T-cell (primary cell): ENCODE data around the gene CCDC85B. TPM values are rescaled to one million over a fixed set of nuclear protein-coding genes. Genes with fewer than 3 reads are reported as not detected.

Experiments used
- ATAC-seq, 4 experiments: fragments of 200-7000 bp in 3 of 4; fragments of 150-1000 bp in 1 of 4; cut with Tn5 transposase; replicated peaks in 1 of 4; 1 replicate in 3 of 4; 2 replicates in 1 of 4; pipeline ENCODE4 v1.10.0; 2021; ENCODE audit warnings: moderate library complexity in 3 of 4, mild to moderate bottlenecking in 2 of 4, moderate number of reproducible peaks in 1 of 4
- CTCF ChIA-PET, 2 donors: fragments of 300-600 bp; sonication (Branson Sonifier 250); formaldehyde crosslinking; loops; one replicate each; lab custom pipeline; 2022; ENCODE audit warnings: antibody characterized with exemption in 2 of 2; lab: Charles Lee
- POLR2A ChIA-PET, 2 donors: fragments of 300-600 bp; sonication (Branson Sonifier 250); formaldehyde crosslinking; loops; one replicate each; lab custom pipeline; 2022; ENCODE audit warnings: antibody characterized with exemption in 2 of 2; lab: Charles Lee
- DNase-seq, 35 experiments: peaks; one replicate each; pipeline versions ENCODE4 v3.0.0 to v3.0.0-alpha.2; 2013 to 2023
- H3K27ac ChIP-seq: one replicate; pipeline ENCODE4 v1.5.1; 2013; ENCODE audit warnings: low read length
- H3K27me3 ChIP-seq, 2 experiments: replicated peaks in 1 of 2; 1 replicate in 1 of 2; 2 replicates in 1 of 2; pipeline versions ENCODE4 v1.6.1 to v1.7.0; 2013; ENCODE audit warnings: low read length in 1 of 2, mixed read lengths in 1 of 2; ENCODE audit not compliant: control insufficient read depth in 2 of 2, insufficient read depth in 2 of 2; ENCODE audit errors: extremely low read depth in 1 of 2
- H3K36me3 ChIP-seq, 2 donors: 1 replicate in 1 of 2; 2 replicates in 1 of 2; pipeline versions ENCODE4 v1.6.1 to v1.7.0; 2013; ENCODE audit warnings: low read length in 1 of 2; ENCODE audit not compliant: control insufficient read depth in 2 of 2, insufficient read depth in 1 of 2; ENCODE audit errors: extremely low read depth in 1 of 2
- H3K4me1 ChIP-seq, 2 experiments: 1 replicate in 1 of 2; 2 replicates in 1 of 2; pipeline versions ENCODE4 v1.6.1 to v1.7.0; 2013; ENCODE audit warnings: low read length in 2 of 2, mixed read lengths in 1 of 2; ENCODE audit not compliant: insufficient read depth in 2 of 2, control insufficient read depth in 1 of 2; ENCODE audit errors: extremely low read depth in 1 of 2
- H3K4me3 ChIP-seq, 2 donors: 1 replicate in 1 of 2; 2 replicates in 1 of 2; pipeline versions ENCODE4 v1.5.1 to v1.7.0; 2013; ENCODE audit warnings: mild to moderate bottlenecking in 2 of 2, low read length in 1 of 2, moderate library complexity in 1 of 2; ENCODE audit not compliant: control insufficient read depth in 1 of 2; ENCODE audit errors: extremely low read depth in 1 of 2
- H3K9me3 ChIP-seq: 2 replicates; pipeline ENCODE4 v1.7.0; 2013
- H3K27ac Mint-ChIP-seq, 2 donors: one replicate each; pipeline ENCODE4 v1.8.0; 2020 to 2021; ENCODE audit warnings: mild to moderate bottlenecking in 2 of 2, mixed read lengths in 2 of 2
- H3K27me3 Mint-ChIP-seq, 2 donors: one replicate each; pipeline ENCODE4 v1.8.0; 2021 to 2022; ENCODE audit warnings: mixed read lengths in 2 of 2
- H3K36me3 Mint-ChIP-seq: one replicate; pipeline ENCODE4 v1.8.0; 2021; ENCODE audit warnings: mixed read lengths
- H3K4me1 Mint-ChIP-seq, 3 donors: one replicate each; pipeline ENCODE4 v1.8.0; 2020 to 2022; ENCODE audit warnings: mixed read lengths in 3 of 3, mild to moderate bottlenecking in 1 of 3
- H3K4me3 Mint-ChIP-seq, 3 donors: one replicate each; pipeline ENCODE4 v1.8.0; 2020 to 2022; ENCODE audit warnings: mild to moderate bottlenecking in 3 of 3, mixed read lengths in 3 of 3, moderate library complexity in 3 of 3
- H3K9me3 Mint-ChIP-seq, 3 donors: one replicate each; pipeline ENCODE4 v1.8.0; 2020 to 2022; ENCODE audit warnings: mixed read lengths in 3 of 3
- WGBS: methylation state at CpG from one replicate; pipeline ENCODE4 v1.1.5; 2013; ENCODE audit warnings: missing lambda C conversion rate; ENCODE audit not compliant: insufficient coverage; 5-methylcytosine and 5-hydroxymethylcytosine counted together
- total RNA-seq, 35 experiments: library from RNA in 6 of 35; stranded (reverse) in 6 of 35; fragments of 120-200 nt in 1 of 35; gene quantifications; one replicate each; pipeline versions ENCODE4 v1.2.1 to v1.2.4 and lab custom pipeline; 2013 to 2026

The CCDC85B gene
- total RNA-seq, 5 donors from 2014 or later (not counting 1 experiment from before 2014, with no cell fraction given): 20.3 to 39.0 (median 37.4) TPM

DNA sequence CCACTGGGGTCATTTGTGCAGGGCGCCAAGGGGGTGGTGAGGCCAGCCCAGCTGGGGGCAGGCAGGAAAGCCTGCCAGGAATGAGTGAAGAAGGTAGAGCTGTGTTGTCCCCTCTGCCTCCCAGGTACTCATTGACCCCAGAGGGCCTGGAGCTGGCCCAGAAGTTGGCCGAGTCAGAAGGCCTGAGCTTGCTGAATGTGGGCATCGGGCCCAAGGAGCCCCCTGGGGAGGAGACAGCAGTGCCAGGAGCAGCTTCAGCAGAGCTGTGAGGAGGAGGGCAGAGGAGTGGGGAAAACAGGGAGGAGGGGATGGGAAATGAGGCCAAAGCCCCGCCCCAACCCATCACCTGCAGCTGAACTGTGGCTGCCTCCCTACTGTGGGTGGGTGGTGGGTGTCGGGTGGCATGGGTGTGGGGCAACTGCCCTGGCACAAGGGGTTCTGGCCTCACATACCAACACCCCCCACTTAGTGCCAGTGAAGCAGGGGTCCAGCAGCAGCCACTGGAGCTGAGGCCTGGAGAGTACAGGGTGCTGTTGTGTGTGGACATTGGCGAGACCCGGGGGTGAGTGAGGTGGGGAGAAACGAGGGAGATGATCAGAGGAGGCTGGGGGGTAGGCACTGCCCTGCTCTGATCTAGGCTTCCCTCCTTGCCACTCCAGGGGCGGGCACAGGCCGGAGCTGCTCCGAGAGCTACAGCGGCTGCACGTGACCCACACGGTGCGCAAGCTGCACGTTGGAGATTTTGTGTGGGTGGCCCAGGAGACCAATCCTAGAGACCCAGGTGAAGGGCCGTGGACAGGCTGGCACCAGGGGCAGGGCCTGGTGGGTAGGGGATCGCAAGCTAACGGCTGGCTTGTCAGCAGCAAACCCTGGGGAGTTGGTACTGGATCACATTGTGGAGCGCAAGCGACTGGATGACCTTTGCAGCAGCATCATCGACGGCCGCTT lies 27.3 kb upstream of the CCDC85B start:
- H3K4me3 ChIP-seq: no peak overlapping the region
- Mint-ChIP-seq H3K4me3 (peak overlapping the region in 2 of 3 donors; percentile 55 to 56), H3K27me3 (no peaks in the 10 kb centered on the region), H3K36me3 (peaks cover 15% of the 10 kb centered on the region), H3K27ac (peak overlapping the region in 1 of 2 donors; percentile 55), H3K4me1 (peaks cover 31 to 34% (median 33%) of the 10 kb centered on the region in 3 donors), H3K9me3 (no peaks in the 10 kb centered on the region)
- WGBS: 99% methylated on average over 18 of the region's 24 CpGs
- CTCF ChIA-PET: no interaction called here
- H3K27me3 ChIP-seq: no peaks in the 10 kb centered on the region
- no peak overlapping the region for H3K27ac ChIP-seq
- POLR2A ChIA-PET: no interaction called here
- no peaks in the 10 kb centered on the region for H3K9me3 ChIP-seq
- DNase-seq: no peak
- no peak for ATAC-seq
- peaks cover 22 to 57% of the 10 kb centered on the region in 2 donors for H3K36me3 ChIP-seq
- H3K4me1 ChIP-seq: peaks cover 11 to 49% of the 10 kb centered on the region in 2 experiments

DNA sequence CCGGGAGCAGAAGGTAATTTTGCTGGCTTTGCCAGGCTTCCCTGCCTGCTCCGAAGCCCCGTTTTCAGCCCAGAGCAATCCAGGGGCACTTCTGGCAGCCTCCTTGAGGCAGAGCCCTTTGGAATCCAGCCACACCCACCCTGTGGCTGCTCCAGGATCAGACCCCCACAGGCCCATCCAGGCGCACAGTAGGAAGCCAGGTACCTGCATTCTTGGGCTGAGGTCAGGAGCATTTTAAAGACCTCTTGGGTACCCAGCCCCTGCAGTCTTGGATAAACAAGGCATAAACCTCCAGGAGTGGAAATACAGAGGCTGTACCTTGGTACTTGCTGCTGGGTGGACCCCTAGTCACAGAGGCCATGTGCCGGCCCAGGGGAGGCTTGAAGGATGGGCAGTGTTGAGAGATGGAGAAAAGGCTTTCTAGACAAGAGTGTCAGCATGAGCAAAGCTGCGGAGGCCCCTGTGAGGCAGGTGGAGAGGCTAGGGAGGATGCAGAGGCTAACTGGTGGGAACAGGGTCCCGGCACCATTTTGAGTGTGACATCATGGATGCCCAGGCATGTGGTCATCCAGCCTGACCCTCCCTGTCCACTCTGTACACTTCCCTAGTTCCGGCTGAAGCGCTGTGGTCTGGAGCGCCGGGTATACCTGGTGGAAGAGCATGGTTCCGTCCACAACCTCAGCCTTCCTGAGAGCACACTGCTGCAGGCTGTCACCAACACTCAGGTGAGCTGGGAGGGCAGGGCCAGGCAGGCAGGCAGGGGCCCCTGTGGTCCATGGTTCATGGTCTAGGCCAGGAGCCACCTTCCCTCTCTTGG lies 26.4 kb upstream of the CCDC85B start:
- DNase-seq (no peak), ATAC-seq (no peak)
- Histone ChIP-seq H3K36me3 (peaks cover 22 to 57% of the 10 kb centered on the region in 2 donors), H3K27me3 (no peaks in the 10 kb centered on the region), H3K4me1 (peaks cover 6 to 40% of the 10 kb centered on the region in 2 experiments), H3K9me3 (no peaks in the 10 kb centered on the region), H3K4me3 (no peak overlapping the region), H3K27ac (no peak overlapping the region)
- 100% methylated on average over 4 of the region's 12 CpGs for whole genome bisulfite sequencing
- peaks cover 23 to 26% (median 24%) of the 10 kb centered on the region in 3 donors for H3K4me1 Mint-ChIP-seq
- ChIA-PET CTCF (no interaction called here), POLR2A (no interaction called here)
- H3K9me3 Mint-ChIP-seq: no peaks in the 10 kb centered on the region
- no peaks in the 10 kb centered on the region for H3K27me3 Mint-ChIP-seq
- H3K27ac Mint-ChIP-seq: no peak overlapping the region
- H3K4me3 Mint-ChIP-seq: no peak overlapping the region
- H3K36me3 Mint-ChIP-seq: peaks cover 15% of the 10 kb centered on the region

GRCh38 chr11:65864706-65865471 lies 25.6 kb upstream of the CCDC85B start:
- H3K27ac ChIP-seq: no peak overlapping the region
- Mint-ChIP-seq H3K9me3 (no peaks in the 10 kb centered on the region), H3K27me3 (no peaks in the 10 kb centered on the region), H3K4me3 (no peak overlapping the region), H3K4me1 (peaks cover 20 to 27% (median 21%) of the 10 kb centered on the region in 3 donors), H3K27ac (no peak overlapping the region), H3K36me3 (peaks cover 15% of the 10 kb centered on the region)
- H3K9me3 ChIP-seq: no peaks in the 10 kb centered on the region
- CTCF ChIA-PET: no interaction called here
- H3K27me3 ChIP-seq: no peaks in the 10 kb centered on the region
- DNase-seq: no peak
- peaks cover 22 to 57% of the 10 kb centered on the region in 2 donors for H3K36me3 ChIP-seq
- no peak for ATAC-seq
- H3K4me1 ChIP-seq: peaks cover 6 to 32% of the 10 kb centered on the region in 2 experiments
- 97% methylated on average over 16 of the region's 18 CpGs for WGBS
- H3K4me3 ChIP-seq: no peak overlapping the region
- POLR2A ChIA-PET: no interaction called here

DNA sequence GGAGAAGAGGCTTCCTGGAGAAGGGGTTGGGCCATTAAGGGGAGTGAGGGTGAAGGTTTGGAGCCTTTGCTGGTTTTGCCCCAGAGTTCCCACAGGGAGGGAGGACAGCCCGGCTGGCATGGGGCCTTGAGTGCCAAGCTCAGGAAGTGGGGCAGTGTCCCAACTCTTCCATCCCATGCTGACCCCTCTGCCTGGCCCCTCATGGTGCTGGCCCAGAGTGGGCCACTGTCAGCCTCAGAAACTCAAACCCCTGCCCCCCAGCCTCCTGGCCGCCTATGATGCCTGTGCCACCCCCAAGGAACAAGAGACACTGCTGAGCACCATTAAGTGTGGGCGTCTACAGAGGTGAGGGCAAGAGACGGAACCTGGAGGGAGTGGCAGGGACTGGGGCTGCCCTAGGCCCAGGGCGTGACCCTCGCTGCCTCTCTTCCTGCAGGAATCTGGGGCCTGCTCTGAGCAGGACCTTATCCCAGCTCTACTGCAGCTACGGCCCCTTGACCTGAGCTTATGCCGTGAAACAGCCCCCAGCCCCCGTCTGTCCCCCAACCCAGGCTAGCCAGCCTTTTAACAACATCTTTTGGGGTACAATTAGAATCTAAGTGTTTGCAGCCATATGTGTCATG lies 24.8 kb upstream of the CCDC85B start:
- Mint-ChIP-seq H3K27me3 (no peaks in the 10 kb centered on the region), H3K9me3 (no peaks in the 10 kb centered on the region), H3K4me1 (peaks cover 17 to 27% (median 19%) of the 10 kb centered on the region in 3 donors), H3K27ac (no peak overlapping the region), H3K4me3 (no peak overlapping the region), H3K36me3 (peaks cover 15% of the 10 kb centered on the region)
- ChIA-PET CTCF (interaction anchor here in 1 of 2 donors (0.6 kb wide), 1 partner anchor 124 kb away, joined by 4 read pairs; no protein-coding TSS in a partner anchor), POLR2A (no interaction called here)
- Histone ChIP-seq H3K27ac (no peak overlapping the region), H3K9me3 (no peaks in the 10 kb centered on the region), H3K4me3 (no peak overlapping the region), H3K36me3 (peaks cover 22 to 57% of the 10 kb centered on the region in 2 donors), H3K27me3 (no peaks in the 10 kb centered on the region), H3K4me1 (peaks cover 6 to 35% of the 10 kb centered on the region in 2 experiments)
- 93% methylated on average over 4 of the region's 9 CpGs for WGBS
- ATAC-seq (no peak), DNase-seq (no peak)

DNA sequence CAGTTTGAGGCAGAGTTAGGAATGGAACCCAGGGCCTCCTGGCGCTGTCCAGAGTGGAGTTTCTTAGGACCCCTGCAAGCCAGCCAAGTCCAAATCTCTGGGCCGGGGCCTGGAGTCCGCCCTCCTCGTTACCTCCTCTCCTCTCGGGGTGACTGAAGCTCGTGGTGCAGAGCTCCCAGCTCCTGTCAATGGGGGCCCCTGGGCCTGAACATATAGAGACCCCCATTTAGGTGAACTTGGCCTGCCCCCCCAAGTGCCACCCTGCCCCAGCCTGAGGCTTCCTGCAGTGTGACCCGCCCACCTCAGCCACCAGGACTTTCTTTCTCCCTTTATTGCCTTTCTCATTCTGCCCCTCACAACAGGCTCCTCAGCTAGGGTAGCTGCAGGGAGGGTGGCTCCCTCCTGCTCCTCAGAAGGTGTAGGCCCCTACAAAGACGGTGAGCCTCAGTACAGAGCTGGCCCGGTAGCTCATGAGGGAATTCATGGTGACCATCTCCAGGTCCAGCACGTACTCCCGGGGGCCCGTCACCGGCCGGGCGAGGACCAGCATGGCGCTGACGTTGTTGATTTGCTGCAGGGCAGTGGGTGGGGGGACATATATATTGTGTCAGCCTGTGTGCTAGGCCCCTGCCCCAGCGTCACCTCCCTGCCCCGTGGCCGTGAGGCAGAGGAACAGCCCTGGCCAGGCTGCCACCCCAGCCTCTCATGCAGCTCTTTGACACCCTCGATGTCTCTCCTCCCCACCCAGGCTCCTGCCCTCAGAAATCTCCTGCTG lies 23.8 kb upstream of the CCDC85B start:
- Mint-ChIP-seq H3K36me3 (peaks cover 15% of the 10 kb centered on the region), H3K27ac (no peak overlapping the region), H3K9me3 (no peaks in the 10 kb centered on the region), H3K4me1 (peaks cover 12 to 26% (median 18%) of the 10 kb centered on the region in 3 donors), H3K27me3 (no peaks in the 10 kb centered on the region), H3K4me3 (no peak overlapping the region)
- POLR2A ChIA-PET: no interaction called here
- H3K27ac ChIP-seq: no peak overlapping the region
- CTCF ChIA-PET: interaction anchor here in 1 of 2 donors (0.7 kb wide), 1 partner anchor 35 kb away, joined by 3 read pairs; no protein-coding TSS in a partner anchor
- H3K9me3 ChIP-seq: no peaks in the 10 kb centered on the region
- H3K27me3 ChIP-seq: no peaks in the 10 kb centered on the region
- 96% methylated on average over 16 of the region's 21 CpGs for WGBS
- DNase-seq (no peak), ATAC-seq (no peak)
- peaks cover 0 to 35% of the 10 kb centered on the region in 2 experiments for H3K4me1 ChIP-seq
- no peak overlapping the region for H3K4me3 ChIP-seq
- H3K36me3 ChIP-seq: peaks cover 22 to 55% of the 10 kb centered on the region in 2 donors
